Epithelial cell of proximal tubule (primary cell): Measurements from ENCODE around the gene KIF26B. TPM values are rescaled to one million over a fixed set of nuclear protein-coding genes. Genes with fewer than 3 reads are reported as not detected.

Experiments
- DNase-seq: peaks from one replicate; pipeline ENCODE4 v3.0.0-alpha.2; 2011; ENCODE audit warnings: low read depth
- H3K4me3 ChIP-seq: 2 replicates; pipeline ENCODE4 v1.5.1; 2011; ENCODE audit warnings: low read depth, mild to moderate bottlenecking, low read length
- total RNA-seq: library from RNA; depleted of rRNA; stranded (reverse); fragments of >200 nt; gene quantifications from 2 replicates; pipeline ENCODE4 v1.2.3, GENCODE V29; 2015
- TF ChIP-seq, protein P1 (sequence below): conservative IDR thresholded peaks from 2 replicates; pipeline ENCODE4 v1.5.1; 2012; ENCODE audit warnings: low read depth, mild to moderate bottlenecking, low read length

Gene KIF26B
- total RNA-seq, 1 donor from 2014 or later = 2.8 TPM

- DNase-seq = no peak
- TF ChIP-seq, protein P1, sequence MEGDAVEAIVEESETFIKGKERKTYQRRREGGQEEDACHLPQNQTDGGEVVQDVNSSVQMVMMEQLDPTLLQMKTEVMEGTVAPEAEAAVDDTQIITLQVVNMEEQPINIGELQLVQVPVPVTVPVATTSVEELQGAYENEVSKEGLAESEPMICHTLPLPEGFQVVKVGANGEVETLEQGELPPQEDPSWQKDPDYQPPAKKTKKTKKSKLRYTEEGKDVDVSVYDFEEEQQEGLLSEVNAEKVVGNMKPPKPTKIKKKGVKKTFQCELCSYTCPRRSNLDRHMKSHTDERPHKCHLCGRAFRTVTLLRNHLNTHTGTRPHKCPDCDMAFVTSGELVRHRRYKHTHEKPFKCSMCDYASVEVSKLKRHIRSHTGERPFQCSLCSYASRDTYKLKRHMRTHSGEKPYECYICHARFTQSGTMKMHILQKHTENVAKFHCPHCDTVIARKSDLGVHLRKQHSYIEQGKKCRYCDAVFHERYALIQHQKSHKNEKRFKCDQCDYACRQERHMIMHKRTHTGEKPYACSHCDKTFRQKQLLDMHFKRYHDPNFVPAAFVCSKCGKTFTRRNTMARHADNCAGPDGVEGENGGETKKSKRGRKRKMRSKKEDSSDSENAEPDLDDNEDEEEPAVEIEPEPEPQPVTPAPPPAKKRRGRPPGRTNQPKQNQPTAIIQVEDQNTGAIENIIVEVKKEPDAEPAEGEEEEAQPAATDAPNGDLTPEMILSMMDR = no peak
- no peak overlapping the region for H3K4me3 ChIP-seq
These were observed 23.8 kb upstream of the KIF26B start for GRCh38 chr1:245131026-245131393.

DNA sequence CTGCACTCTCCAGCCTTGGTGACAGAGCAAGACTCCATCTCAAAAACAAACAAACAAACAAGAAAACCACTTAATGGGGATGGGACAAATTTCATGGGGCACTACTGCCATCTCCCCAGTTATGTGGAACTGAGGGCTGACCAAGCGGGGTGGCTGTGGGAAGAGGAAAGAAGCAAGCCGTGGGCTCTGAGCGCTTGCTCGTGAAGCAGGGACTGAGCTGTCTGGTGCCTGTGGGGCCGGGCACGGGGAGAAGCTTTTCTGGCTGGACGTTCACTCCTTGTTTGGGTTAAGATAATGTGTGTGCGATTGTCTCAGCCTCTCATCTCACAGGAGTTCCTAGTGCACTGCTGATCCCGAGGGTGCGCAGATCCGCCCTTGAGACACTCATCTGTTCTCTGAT lies 22.0 kb upstream of the KIF26B start:
- DNase-seq = no peak
- H3K4me3 ChIP-seq = no peak overlapping the region
- TF ChIP-seq, protein P1 = no peak

DNA sequence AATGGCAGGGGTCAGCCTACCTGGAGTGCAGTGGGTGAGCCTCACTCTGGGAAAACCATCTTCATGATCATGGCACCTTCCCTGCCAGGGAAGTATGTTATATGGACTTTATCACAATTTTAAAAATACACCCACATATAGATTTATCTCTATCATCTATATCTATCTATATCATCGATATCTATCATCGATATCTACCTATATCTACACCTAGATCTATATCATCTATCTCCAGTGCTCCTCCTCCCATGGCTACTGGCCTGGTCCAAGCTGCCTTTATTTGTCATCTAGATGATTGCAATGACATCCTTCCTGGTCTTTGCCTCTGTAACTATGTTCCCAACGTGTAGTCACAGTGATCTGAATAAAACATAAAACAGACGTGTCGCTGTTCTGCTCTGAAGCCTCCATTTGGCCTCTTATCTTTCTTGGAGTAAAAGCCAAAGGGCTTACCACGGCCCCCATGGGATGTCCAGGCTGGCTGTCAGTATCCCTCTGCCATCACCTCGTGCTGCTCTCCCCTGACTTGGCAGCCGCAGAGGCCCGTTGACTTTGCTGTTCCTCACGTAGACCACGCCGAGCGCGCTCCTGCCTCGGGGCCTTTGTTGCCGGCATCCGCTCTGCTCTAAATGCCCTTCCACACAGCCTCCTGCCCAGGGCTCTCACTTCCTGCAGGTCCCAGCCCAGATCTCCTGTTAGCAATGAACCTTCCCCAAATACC lies 20.6 kb upstream of the KIF26B start:
- TF ChIP-seq, protein P1 = no peak
- no peak overlapping the region for H3K4me3 ChIP-seq
- no peak for DNase-seq

GRCh38 chr1:245142171-245142798 lies 12.5 kb upstream of the KIF26B start:
- no peak overlapping the region for H3K4me3 ChIP-seq
- TF ChIP-seq, protein P1 = no peak

DNA sequence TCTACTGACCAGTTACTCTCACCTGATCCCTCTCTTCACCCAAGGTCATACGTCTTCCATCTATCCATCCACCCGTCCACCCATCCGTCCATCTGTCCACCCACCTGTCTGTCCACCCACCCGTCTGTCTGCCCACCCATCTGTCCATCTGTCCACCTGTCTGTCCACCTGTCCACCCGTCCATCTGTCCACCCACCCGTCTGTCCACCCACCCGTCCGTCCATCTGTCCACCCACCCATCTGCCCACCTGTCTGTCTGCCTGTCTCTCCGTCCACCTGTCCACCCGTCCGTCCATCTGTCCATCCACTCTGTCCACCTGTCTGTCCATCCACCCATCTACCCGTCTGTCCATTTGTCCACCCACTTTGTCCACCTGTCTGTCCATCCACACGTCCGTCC lies 11.8 kb upstream of the KIF26B start:
- no peak overlapping the region for H3K4me3 ChIP-seq
- TF ChIP-seq, protein P1 = no peak
- no peak for DNase-seq

More at GRCh38 chr1:245142171-245142798, 12.5 kb upstream of the KIF26B start:
- no peak for DNase-seq

GRCh38 chr1:245143849-245144248 lies 10.9 kb upstream of the KIF26B start:
- TF ChIP-seq, protein P1 = no peak
- H3K4me3 ChIP-seq = no peak overlapping the region
- DNase-seq = no peak

DNA sequence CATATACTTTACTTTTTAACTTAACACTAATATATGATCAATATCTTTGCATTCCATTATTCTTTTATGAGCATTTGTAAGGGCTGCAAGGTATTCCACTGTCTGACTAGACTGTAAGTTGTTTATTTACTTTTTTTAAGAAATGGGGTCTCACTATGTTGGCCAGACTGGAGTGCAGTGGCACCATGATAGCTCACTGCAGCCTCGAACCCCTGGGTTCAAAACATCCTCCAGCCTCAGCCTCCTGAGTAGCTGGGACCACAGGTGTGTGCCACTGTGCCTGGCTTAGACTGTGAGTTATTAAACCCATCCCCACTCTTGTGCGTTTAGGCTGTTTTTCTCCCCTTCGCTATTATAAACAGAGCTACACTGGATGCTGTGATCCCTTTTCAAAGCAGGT lies 6.7 kb upstream of the KIF26B start:
- no peak for DNase-seq
- TF ChIP-seq, protein P1 = no peak
- H3K4me3 ChIP-seq = no peak overlapping the region
